ENCODE data around the gene CLDN15.
A peak's percentile ranks its signal among the peaks of the same experiment; 100 is the strongest.

- TF ChIP-seq CTCF (IDR thresholded peaks at IDR 0.05) (peak; percentile 99; the same call in 1 of the 2 replicates), ZFX (IDR thresholded peaks at IDR 0.05; ENCODE audit: borderline replicate concordance) (no peak)
Measured at GRCh38 chr7:101243646-101244374, 6.2 kb upstream of the CLDN15 start.
